ENCODE results near the gene ZNF91. TPM values are rescaled to one million over a fixed set of nuclear protein-coding genes. Genes with fewer than 3 reads are reported as not detected.

Gene ZNF91
- total and polyA plus RNA-seq, 4 donors, result 2.9 to 25.9 (median 14.2) TPM

- Histone ChIP-seq H3K9me3 (ENCODE audit: control insufficient read depth in 4 of 4, low read length in 3 of 4) (peaks cover 0 to 6% (median 4%) of the 10 kb centered on the region in 4 donors), H3K36me3 (ENCODE audit: control insufficient read depth in 4 of 4, insufficient read depth in 3 of 4, low read depth in 1 of 4, low read length in 3 of 4) (no peaks in the 10 kb centered on the region), H3K27ac (ENCODE audit: low read depth in 1 of 2, low read length in 2 of 2) (no peak overlapping the region), H3K4me3 (ENCODE audit: low read depth in 1 of 3, low read length in 3 of 3) (no peak overlapping the region), H3K9ac (ENCODE audit: low read depth in 1 of 2, low read length in 2 of 2) (no peak overlapping the region), H3K4me1 (ENCODE audit: control insufficient read depth in 4 of 4, insufficient read depth in 4 of 4, low read length in 3 of 4) (no peaks in the 10 kb centered on the region), H3K27me3 (ENCODE audit: control insufficient read depth in 4 of 4, insufficient read depth in 4 of 4, low read length in 3 of 4) (no peaks in the 10 kb centered on the region)
- no peak for TF ChIP-seq EGR1 (IDR thresholded peaks at IDR 0.05; ENCODE audit: low read depth in 2 of 2)
- no peak for TF ChIP-seq HNF4A (conservative IDR thresholded peaks at IDR 0.05)
- 68% methylated on average over 1 of the region's 1 CpG for WGBS
- DNase-seq (ENCODE audit: low spot score), result no peak
Measured at GRCh38 chr19:23312515-23312914, 82.8 kb downstream of the ZNF91 start.

- no peaks in the 10 kb centered on the region for H3K4me1 ChIP-seq (ENCODE audit: control insufficient read depth in 4 of 4, insufficient read depth in 4 of 4, low read length in 3 of 4)
- WGBS, result 93% methylated on average over 3 of the region's 3 CpGs
- H3K27me3 ChIP-seq (ENCODE audit: control insufficient read depth in 4 of 4, insufficient read depth in 4 of 4, low read length in 3 of 4), result no peaks in the 10 kb centered on the region
- H3K9ac ChIP-seq (ENCODE audit: low read depth in 1 of 2, low read length in 2 of 2), result no peak overlapping the region
- no peak overlapping the region for H3K27ac ChIP-seq (ENCODE audit: low read depth in 1 of 2, low read length in 2 of 2)
- H3K9me3 ChIP-seq (ENCODE audit: control insufficient read depth in 4 of 4, low read length in 3 of 4), result peaks cover 0 to 5% (median 4%) of the 10 kb centered on the region in 4 donors
- TF ChIP-seq GABPA (IDR thresholded peaks at IDR 0.05 in 1 of 2, conservative IDR thresholded peaks at IDR 0.05 in 1 of 2) (no peak), EGR1 (IDR thresholded peaks at IDR 0.05; ENCODE audit: low read depth in 2 of 2) (no peak), SP1 (IDR thresholded peaks at IDR 0.05) (no peak), ATF3 (IDR thresholded peaks at IDR 0.05) (no peak), CTCF (IDR thresholded peaks at IDR 0.05; ENCODE audit: low read depth, low read length, missing input control) (no peak), TAF1 (conservative IDR thresholded peaks at IDR 0.05) (no peak), ZBTB33 (IDR thresholded peaks at IDR 0.05) (no peak), HNF4G (IDR thresholded peaks at IDR 0.05) (no peak), FOXA2 (IDR thresholded peaks at IDR 0.05) (no peak), NR2F2 (IDR thresholded peaks at IDR 0.05) (no peak), RAD21 (IDR thresholded peaks at IDR 0.05) (no peak), FOXA1 (IDR thresholded peaks at IDR 0.05) (no peak), RXRA (IDR thresholded peaks at IDR 0.05) (no peak), JUND (IDR thresholded peaks at IDR 0.05) (no peak)
- TF ChIP-seq, protein P1, sequence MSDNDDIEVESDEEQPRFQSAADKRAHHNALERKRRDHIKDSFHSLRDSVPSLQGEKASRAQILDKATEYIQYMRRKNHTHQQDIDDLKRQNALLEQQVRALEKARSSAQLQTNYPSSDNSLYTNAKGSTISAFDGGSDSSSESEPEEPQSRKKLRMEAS (IDR thresholded peaks at IDR 0.05), result no peak
- TF ChIP-seq, protein P2, sequence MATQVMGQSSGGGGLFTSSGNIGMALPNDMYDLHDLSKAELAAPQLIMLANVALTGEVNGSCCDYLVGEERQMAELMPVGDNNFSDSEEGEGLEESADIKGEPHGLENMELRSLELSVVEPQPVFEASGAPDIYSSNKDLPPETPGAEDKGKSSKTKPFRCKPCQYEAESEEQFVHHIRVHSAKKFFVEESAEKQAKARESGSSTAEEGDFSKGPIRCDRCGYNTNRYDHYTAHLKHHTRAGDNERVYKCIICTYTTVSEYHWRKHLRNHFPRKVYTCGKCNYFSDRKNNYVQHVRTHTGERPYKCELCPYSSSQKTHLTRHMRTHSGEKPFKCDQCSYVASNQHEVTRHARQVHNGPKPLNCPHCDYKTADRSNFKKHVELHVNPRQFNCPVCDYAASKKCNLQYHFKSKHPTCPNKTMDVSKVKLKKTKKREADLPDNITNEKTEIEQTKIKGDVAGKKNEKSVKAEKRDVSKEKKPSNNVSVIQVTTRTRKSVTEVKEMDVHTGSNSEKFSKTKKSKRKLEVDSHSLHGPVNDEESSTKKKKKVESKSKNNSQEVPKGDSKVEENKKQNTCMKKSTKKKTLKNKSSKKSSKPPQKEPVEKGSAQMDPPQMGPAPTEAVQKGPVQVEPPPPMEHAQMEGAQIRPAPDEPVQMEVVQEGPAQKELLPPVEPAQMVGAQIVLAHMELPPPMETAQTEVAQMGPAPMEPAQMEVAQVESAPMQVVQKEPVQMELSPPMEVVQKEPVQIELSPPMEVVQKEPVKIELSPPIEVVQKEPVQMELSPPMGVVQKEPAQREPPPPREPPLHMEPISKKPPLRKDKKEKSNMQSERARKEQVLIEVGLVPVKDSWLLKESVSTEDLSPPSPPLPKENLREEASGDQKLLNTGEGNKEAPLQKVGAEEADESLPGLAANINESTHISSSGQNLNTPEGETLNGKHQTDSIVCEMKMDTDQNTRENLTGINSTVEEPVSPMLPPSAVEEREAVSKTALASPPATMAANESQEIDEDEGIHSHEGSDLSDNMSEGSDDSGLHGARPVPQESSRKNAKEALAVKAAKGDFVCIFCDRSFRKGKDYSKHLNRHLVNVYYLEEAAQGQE (IDR thresholded peaks at IDR 0.05), result no peak
- H3K4me3 ChIP-seq (ENCODE audit: low read depth in 1 of 3, low read length in 3 of 3), result no peak overlapping the region
- no peaks in the 10 kb centered on the region for H3K36me3 ChIP-seq (ENCODE audit: control insufficient read depth in 4 of 4, insufficient read depth in 3 of 4, low read depth in 1 of 4, low read length in 3 of 4)
- DNase-seq (ENCODE audit: low spot score), result no peak
Measured at GRCh38 chr19:23311551-23311950, 83.7 kb downstream of the ZNF91 start.
